ENCODE results near the gene SHISA6.

SHISA6 gene

GRCh38 chr17:11353601-11354000 lies 112.6 kb downstream of the SHISA6 start:
- DNase-seq (ENCODE audit: low spot score), result no peak

- DNase-seq (ENCODE audit: low spot score), result no peak
Measured at GRCh38 chr17:11356371-11356770, 115.4 kb downstream of the SHISA6 start.

GRCh38 chr17:11363565-11364117 lies 122.6 kb downstream of the SHISA6 start:
- DNase-seq (ENCODE audit: low spot score), result no peak

GRCh38 chr17:11366272-11366850 lies 125.3 kb downstream of the SHISA6 start:
- no peak for DNase-seq (ENCODE audit: low spot score)

- no peak for DNase-seq (ENCODE audit: low spot score)
Measured at GRCh38 chr17:11369575-11369974, 128.6 kb downstream of the SHISA6 start.

- DNase-seq (ENCODE audit: low spot score), result no peak
Measured at GRCh38 chr17:11372692-11373091, 131.7 kb downstream of the SHISA6 start.

GRCh38 chr17:11378506-11378905 lies 137.5 kb downstream of the SHISA6 start:
- no peak for DNase-seq (ENCODE audit: low spot score)

GRCh38 chr17:11380761-11381160 lies 139.7 kb downstream of the SHISA6 start:
- no peak for DNase-seq (ENCODE audit: low spot score)

- no peak for DNase-seq (ENCODE audit: low spot score)
Measured at GRCh38 chr17:11383157-11383556, 142.1 kb downstream of the SHISA6 start.

GRCh38 chr17:11384131-11384530 lies 143.1 kb downstream of the SHISA6 start:
- no peak for DNase-seq (ENCODE audit: low spot score)

GRCh38 chr17:11387610-11388009 lies 146.6 kb downstream of the SHISA6 start:
- DNase-seq (ENCODE audit: low spot score), result no peak

GRCh38 chr17:11388054-11388453 lies 147.0 kb downstream of the SHISA6 start:
- no peak for DNase-seq (ENCODE audit: low spot score)

GRCh38 chr17:11389583-11389982 lies 148.6 kb downstream of the SHISA6 start:
- no peak for DNase-seq (ENCODE audit: low spot score)

- DNase-seq (ENCODE audit: low spot score), result no peak
Measured at GRCh38 chr17:11391134-11391533, 150.1 kb downstream of the SHISA6 start.

GRCh38 chr17:11404431-11405276 lies 163.6 kb downstream of the SHISA6 start:
- no peak for DNase-seq (ENCODE audit: low spot score)

GRCh38 chr17:11406716-11407115 lies 165.7 kb downstream of the SHISA6 start:
- DNase-seq (ENCODE audit: low spot score), result no peak

GRCh38 chr17:11412654-11413053 lies 171.6 kb downstream of the SHISA6 start:
- DNase-seq (ENCODE audit: low spot score), result no peak

GRCh38 chr17:11418342-11418741 lies 177.3 kb downstream of the SHISA6 start:
- DNase-seq (ENCODE audit: low spot score), result no peak

- no peak for DNase-seq (ENCODE audit: low spot score)
Measured at GRCh38 chr17:11430751-11431150, 189.7 kb downstream of the SHISA6 start.

- DNase-seq (ENCODE audit: low spot score), result no peak
Measured at GRCh38 chr17:11438673-11439072, 197.7 kb downstream of the SHISA6 start.

- no peak for DNase-seq (ENCODE audit: low spot score)
Measured at GRCh38 chr17:11441004-11441403, 200.0 kb downstream of the SHISA6 start.

GRCh38 chr17:11446316-11446715 lies 205.3 kb downstream of the SHISA6 start:
- no peak for DNase-seq (ENCODE audit: low spot score)

- DNase-seq (ENCODE audit: low spot score), result no peak
Measured at GRCh38 chr17:11454096-11454495, 213.1 kb downstream of the SHISA6 start.

Data from LoVo (cell line).